Ishikawa (cell line): Measurements from ENCODE around the gene PLD1.
A peak's percentile ranks its signal among the peaks of the same experiment; 100 is the strongest.

Experiments
- CEBPB ChIP-seq: IDR thresholded peaks from 2 replicates; pipeline ENCODE4 v1.6.1; 2012
- CREB1 ChIP-seq: IDR thresholded peaks from 2 replicates; pipeline ENCODE4 v1.6.1; 2012; ENCODE audit warnings: low read depth
- EGR1 ChIP-seq: IDR thresholded peaks from 2 replicates; pipeline ENCODE4 v1.6.1; 2012
- EP300 ChIP-seq: IDR thresholded peaks from 2 replicates; pipeline ENCODE4 v1.6.1; 2012; ENCODE audit warnings: borderline replicate concordance
- FOXM1 ChIP-seq: IDR thresholded peaks from 2 replicates; pipeline ENCODE4 v1.6.1; 2012; ENCODE audit warnings: low read depth, borderline replicate concordance
- MAX ChIP-seq: IDR thresholded peaks from 2 replicates; pipeline ENCODE4 v1.6.1; 2012
- NFIC ChIP-seq: IDR thresholded peaks from 2 replicates; pipeline ENCODE4 v1.6.1; 2012
- RAD21 ChIP-seq: IDR thresholded peaks from 2 replicates; pipeline ENCODE4 v1.6.1; 2012; ENCODE audit warnings: low read depth
- REST ChIP-seq: IDR thresholded peaks from 2 replicates; pipeline ENCODE4 v1.6.1; 2012; ENCODE audit warnings: low read depth, mild to moderate bottlenecking
- TAF1 ChIP-seq: IDR thresholded peaks from 2 replicates; pipeline ENCODE4 v1.6.1; 2012; ENCODE audit warnings: low read depth, mild to moderate bottlenecking
- TCF12 ChIP-seq: IDR thresholded peaks from 2 replicates; pipeline ENCODE4 v1.6.1; 2012; ENCODE audit warnings: low read depth
- TEAD4 ChIP-seq: IDR thresholded peaks from 2 replicates; pipeline ENCODE4 v1.6.1; 2012
- USF1 ChIP-seq: IDR thresholded peaks from 2 replicates; pipeline ENCODE4 v1.6.1; 2012
- YY1 ChIP-seq: IDR thresholded peaks from 2 replicates; pipeline ENCODE4 v1.6.1; 2012; ENCODE audit warnings: low read depth
- ZBTB7A ChIP-seq: IDR thresholded peaks from 2 replicates; pipeline ENCODE4 v1.6.1; 2012; ENCODE audit warnings: low read depth

PLD1 gene

GRCh38 chr3:171792531-171792930, 17.8 kb downstream of the PLD1 start:
- TF ChIP-seq YY1 = no peak
- TF ChIP-seq REST = no peak
- no peak for TF ChIP-seq NFIC
- no peak for TF ChIP-seq USF1
- no peak for TF ChIP-seq MAX
- TF ChIP-seq FOXM1 = no peak
- no peak for TF ChIP-seq EP300
- no peak for TF ChIP-seq CEBPB
- no peak for TF ChIP-seq EGR1
- no peak for TF ChIP-seq TEAD4
- TF ChIP-seq ZBTB7A = no peak
- no peak for TF ChIP-seq TAF1
- no peak for TF ChIP-seq RAD21
- no peak for TF ChIP-seq CREB1
- TF ChIP-seq TCF12 = no peak

- peak; percentile 26; the same call in 1 of the 2 replicates for TF ChIP-seq EP300
- TF ChIP-seq EGR1 = no peak
- TF ChIP-seq USF1 = no peak
Measured at GRCh38 chr3:171791692-171792076, 18.6 kb downstream of the PLD1 start.

- TF ChIP-seq EP300 = no peak
- TF ChIP-seq ZBTB7A = no peak
- no peak for TF ChIP-seq RAD21
- TF ChIP-seq REST = no peak
- no peak for TF ChIP-seq FOXM1
- TF ChIP-seq TCF12 = no peak
- no peak for TF ChIP-seq CREB1
- TF ChIP-seq MAX = no peak
- no peak for TF ChIP-seq EGR1
- TF ChIP-seq TEAD4 = no peak
- no peak for TF ChIP-seq CEBPB
- no peak for TF ChIP-seq YY1
- TF ChIP-seq TAF1 = no peak
- no peak for TF ChIP-seq USF1
- TF ChIP-seq NFIC = no peak
Measured at GRCh38 chr3:171790898-171791691, 19.2 kb downstream of the PLD1 start.

- no peak for TF ChIP-seq TCF12
- TF ChIP-seq YY1 = no peak
- no peak for TF ChIP-seq TEAD4
- TF ChIP-seq CEBPB = no peak
- no peak for TF ChIP-seq CREB1
- TF ChIP-seq TAF1 = no peak
- TF ChIP-seq EP300 = no peak
- TF ChIP-seq FOXM1 = no peak
- no peak for TF ChIP-seq MAX
- no peak for TF ChIP-seq USF1
- no peak for TF ChIP-seq RAD21
- TF ChIP-seq NFIC = no peak
- TF ChIP-seq ZBTB7A = no peak
- no peak for TF ChIP-seq EGR1
Measured at GRCh38 chr3:171790574-171790897, 19.7 kb downstream of the PLD1 start.
